ENCODE measurements around the gene CCR9. TPM values are rescaled to one million over a fixed set of nuclear protein-coding genes. Genes with fewer than 3 reads are reported as not detected.

The CCR9 gene
- total and polyA plus RNA-seq, 9 donors: 0.09 TPM; not detected in 8

DNA sequence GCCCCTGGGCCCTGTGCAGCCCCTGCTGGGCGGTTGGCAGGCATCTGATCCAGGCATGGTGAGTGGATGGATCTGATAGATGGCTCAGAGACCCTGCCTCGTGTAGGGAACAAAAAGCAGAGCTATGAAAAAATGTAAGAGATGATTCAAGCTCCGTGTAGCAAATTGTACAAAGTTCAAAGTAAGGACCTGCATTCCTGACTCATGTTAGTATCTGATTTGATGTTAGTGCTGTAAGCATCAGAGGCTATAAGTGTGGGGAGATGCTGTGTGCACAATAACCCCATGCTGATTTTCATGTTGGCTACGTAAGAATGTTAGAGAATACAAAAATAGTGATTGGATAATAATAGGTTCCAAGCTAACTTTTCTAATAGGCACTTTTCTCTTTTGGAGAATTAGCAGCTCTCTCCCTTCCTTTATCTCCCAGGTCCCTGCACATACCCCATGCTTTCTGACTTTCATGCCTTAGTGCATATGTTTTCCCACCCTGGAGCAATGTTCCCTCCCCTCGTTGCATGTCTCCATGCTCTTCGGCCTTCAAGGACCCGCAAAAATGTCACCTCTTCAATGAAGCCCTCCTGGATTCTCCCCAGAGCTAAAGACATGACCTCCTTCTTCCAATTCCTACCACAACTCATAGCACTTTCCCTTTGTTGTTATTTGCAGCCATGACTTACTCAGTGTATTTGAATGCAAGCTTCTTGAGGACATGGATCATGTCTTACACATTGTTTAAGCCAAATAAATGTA, 1.6 kb downstream of the CCR9 start:
- H3K27ac ChIP-seq (ENCODE audit: low read length): no peak overlapping the region
- no peak for DNase-seq
- H3K9me3 ChIP-seq (replicated peaks; ENCODE audit: control insufficient read depth, low read depth, low read length): no peaks in the 10 kb centered on the region
- H3K4me3 ChIP-seq (ENCODE audit: low read length): no peak overlapping the region
- H3K36me3 ChIP-seq (ENCODE audit: control insufficient read depth, insufficient read depth, low read length): no peaks in the 10 kb centered on the region
- H3K4me1 ChIP-seq (ENCODE audit: control insufficient read depth, insufficient read depth, low read length): no peaks in the 10 kb centered on the region
- 71% methylated on average over 6 of the region's 7 CpGs for WGBS (ENCODE audit: insufficient coverage)
- H3K27me3 ChIP-seq (ENCODE audit: control insufficient read depth, insufficient read depth, low read length): peaks cover 3% of the 10 kb centered on the region

DNA sequence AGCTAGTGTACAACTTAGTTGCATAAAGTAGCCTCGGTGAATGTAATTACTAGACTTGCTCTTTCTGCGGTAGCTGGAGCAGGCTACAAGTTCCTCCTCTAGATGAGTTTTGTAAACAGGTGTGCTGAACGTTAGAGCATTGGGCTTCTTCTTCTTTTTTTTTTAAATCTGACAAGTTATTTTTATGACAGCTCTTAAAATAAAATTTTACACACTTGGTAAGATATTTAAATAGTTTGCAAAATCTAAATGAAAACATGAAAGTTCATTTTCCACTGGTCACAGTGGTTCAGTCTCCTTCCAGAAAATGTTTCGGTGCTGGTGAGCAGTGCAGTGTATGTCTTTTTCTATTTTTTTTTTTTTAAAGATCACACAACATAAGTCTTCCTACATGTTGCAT, 3.0 kb downstream of the CCR9 start:
- no peaks in the 10 kb centered on the region for H3K9me3 ChIP-seq (replicated peaks; ENCODE audit: control insufficient read depth, low read depth, low read length)
- H3K4me3 ChIP-seq (ENCODE audit: low read length): no peak overlapping the region
- no peak for DNase-seq
- H3K27me3 ChIP-seq (ENCODE audit: control insufficient read depth, insufficient read depth, low read length): peaks cover 3% of the 10 kb centered on the region
- no peaks in the 10 kb centered on the region for H3K36me3 ChIP-seq (ENCODE audit: control insufficient read depth, insufficient read depth, low read length)
- no peak overlapping the region for H3K27ac ChIP-seq (ENCODE audit: low read length)
- no peaks in the 10 kb centered on the region for H3K4me1 ChIP-seq (ENCODE audit: control insufficient read depth, insufficient read depth, low read length)
- no CpG with 5 or more reads among the region's 4 CpGs for WGBS (ENCODE audit: insufficient coverage)

DNA sequence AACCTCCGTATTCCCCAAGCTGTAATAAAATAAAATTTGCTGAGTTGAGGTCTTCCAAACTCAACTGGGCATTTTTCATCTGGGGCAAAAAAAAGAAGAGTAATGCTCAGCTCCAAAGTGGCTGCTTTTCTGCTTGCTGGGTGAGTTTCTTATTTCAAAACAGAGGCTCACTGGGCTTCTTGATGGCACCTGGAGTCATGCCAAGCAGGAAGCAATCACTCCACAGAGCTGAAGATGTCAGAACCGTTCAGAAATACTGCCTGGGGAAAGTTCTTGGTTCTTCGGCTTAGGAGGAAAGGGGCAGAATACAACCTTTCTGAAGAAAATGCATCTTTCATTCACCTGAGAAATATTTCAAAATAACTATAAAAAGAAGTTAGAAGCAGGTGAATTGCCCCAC, 4.1 kb downstream of the CCR9 start:
- no peaks in the 10 kb centered on the region for H3K4me1 ChIP-seq (ENCODE audit: control insufficient read depth, insufficient read depth, low read length)
- DNase-seq: peak; percentile 37
- WGBS (ENCODE audit: insufficient coverage): no CpG with 5 or more reads among the region's 3 CpGs
- no peak overlapping the region for H3K27ac ChIP-seq (ENCODE audit: low read length)
- no peak overlapping the region for H3K4me3 ChIP-seq (ENCODE audit: low read length)
- no peaks in the 10 kb centered on the region for H3K36me3 ChIP-seq (ENCODE audit: control insufficient read depth, insufficient read depth, low read length)
- peaks cover 3% of the 10 kb centered on the region for H3K27me3 ChIP-seq (ENCODE audit: control insufficient read depth, insufficient read depth, low read length)
- no peaks in the 10 kb centered on the region for H3K9me3 ChIP-seq (replicated peaks; ENCODE audit: control insufficient read depth, low read depth, low read length)

DNA sequence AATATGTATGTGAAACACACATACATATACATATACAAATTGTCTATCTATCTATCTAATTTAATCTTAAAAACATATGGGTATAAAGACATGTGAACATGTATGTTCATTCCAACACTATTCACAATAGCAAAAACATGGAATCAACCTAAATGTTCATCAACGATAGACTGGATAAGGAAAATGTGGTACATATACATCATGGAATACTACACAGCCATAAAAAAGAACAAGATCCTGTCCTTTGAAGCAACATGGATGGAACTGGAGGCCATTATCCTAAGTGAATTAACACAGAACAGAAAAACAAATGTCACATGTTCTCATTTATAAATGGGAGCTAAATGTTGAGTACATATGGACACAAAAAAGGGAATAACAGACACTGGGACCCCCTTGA, 5.8 kb downstream of the CCR9 start:
- no CpG with 5 or more reads among the region's 1 CpG for WGBS (ENCODE audit: insufficient coverage)
- Histone ChIP-seq H3K4me3 (ENCODE audit: low read length) (no peak overlapping the region), H3K27ac (ENCODE audit: low read length) (no peak overlapping the region), H3K27me3 (ENCODE audit: control insufficient read depth, insufficient read depth, low read length) (peaks cover 3% of the 10 kb centered on the region), H3K4me1 (ENCODE audit: control insufficient read depth, insufficient read depth, low read length) (no peaks in the 10 kb centered on the region), H3K9me3 (replicated peaks; ENCODE audit: control insufficient read depth, low read depth, low read length) (no peaks in the 10 kb centered on the region), H3K36me3 (ENCODE audit: control insufficient read depth, insufficient read depth, low read length) (no peaks in the 10 kb centered on the region)
- DNase-seq: no peak

DNA sequence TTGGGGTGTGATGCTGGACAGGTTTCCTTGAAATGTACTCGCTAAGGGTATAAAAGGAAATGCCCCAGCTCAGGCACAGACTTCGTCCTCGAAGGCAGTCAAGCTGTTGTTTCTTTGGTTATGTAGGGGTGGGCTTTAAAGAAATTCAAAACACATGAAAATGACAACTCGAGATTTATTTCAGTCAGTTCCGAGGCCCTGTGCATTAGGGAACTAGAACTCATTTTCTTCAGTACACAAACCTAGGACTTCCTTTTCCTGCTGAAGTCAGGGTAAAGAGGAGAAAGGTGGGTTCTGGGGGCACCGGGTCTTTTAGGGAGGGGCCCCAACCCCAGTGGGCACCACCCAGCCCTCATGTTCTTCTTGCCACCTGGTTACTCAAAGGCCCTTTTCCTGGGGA, 7.7 kb downstream of the CCR9 start:
- H3K4me1 ChIP-seq (ENCODE audit: control insufficient read depth, insufficient read depth, low read length): no peaks in the 10 kb centered on the region
- H3K27ac ChIP-seq (ENCODE audit: low read length): no peak overlapping the region
- H3K4me3 ChIP-seq (ENCODE audit: low read length): no peak overlapping the region
- no peaks in the 10 kb centered on the region for H3K9me3 ChIP-seq (replicated peaks; ENCODE audit: control insufficient read depth, low read depth, low read length)
- 43% methylated on average over 3 of the region's 6 CpGs for WGBS (ENCODE audit: insufficient coverage)
- DNase-seq: no peak
- H3K36me3 ChIP-seq (ENCODE audit: control insufficient read depth, insufficient read depth, low read length): no peaks in the 10 kb centered on the region
- peaks cover 4% of the 10 kb centered on the region for H3K27me3 ChIP-seq (ENCODE audit: control insufficient read depth, insufficient read depth, low read length)

DNA sequence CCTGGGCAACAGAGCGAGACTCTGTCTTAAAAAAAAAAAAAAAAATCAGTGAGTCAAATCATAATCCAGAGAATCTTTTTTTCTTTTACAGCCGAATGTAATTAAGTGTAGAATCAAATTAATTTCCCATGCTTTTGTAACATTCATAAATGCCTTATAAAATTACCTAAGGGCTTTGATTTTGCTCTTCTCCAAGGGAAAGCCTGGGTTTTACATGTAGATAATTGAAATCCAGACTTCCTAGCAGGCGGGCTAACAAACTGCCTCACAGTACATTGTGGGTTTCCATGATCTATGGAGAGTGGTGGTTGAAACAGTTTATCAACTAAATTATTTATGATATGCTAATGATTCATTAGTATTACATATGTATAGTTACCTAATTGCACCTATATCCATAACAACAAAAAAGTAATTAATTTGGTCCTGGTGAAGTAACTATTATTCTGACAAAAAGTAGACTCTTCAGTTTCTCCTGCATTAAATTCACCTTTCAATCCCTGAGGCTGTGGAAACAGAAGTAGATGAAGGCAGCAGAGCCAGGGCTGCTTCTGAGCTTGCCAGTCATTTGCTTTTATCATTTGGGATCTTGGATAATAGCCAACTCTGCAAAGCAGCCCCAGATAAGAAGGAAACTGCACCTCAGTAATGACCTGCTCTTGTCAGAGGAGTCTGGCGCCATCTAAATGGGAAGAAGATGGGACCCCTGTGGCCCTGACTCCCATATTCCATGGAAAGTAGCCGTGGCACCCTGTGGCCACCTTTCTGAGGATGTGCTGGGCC, 9.5 kb downstream of the CCR9 start:
- 42% methylated on average over 2 of the region's 5 CpGs for WGBS (ENCODE audit: insufficient coverage)

DNA sequence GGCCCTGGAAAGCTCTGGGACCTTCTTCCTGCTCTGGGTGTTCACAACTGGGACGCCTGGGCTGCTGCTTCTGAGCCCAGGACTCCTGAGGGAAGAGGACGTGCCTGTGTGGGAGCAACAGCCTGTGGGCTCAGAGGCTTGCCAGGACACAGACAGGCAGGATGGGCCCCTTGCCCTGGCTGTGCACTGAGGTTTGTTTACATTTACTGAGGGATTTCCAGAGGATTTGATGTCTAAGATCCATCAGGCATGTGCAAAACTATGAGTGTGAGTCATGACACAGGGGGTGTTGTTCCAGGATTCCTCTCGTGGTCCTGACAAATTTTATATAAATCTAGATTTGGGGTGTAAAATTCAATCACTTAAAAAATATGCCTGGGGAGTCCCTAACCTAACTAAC, 10.6 kb downstream of the CCR9 start:
- peaks cover 4% of the 10 kb centered on the region for H3K27me3 ChIP-seq (ENCODE audit: control insufficient read depth, insufficient read depth, low read length)
- H3K4me3 ChIP-seq (ENCODE audit: low read length): no peak overlapping the region
- WGBS (ENCODE audit: insufficient coverage): 50% methylated on average over 2 of the region's 3 CpGs
- DNase-seq: no peak
- no peaks in the 10 kb centered on the region for H3K36me3 ChIP-seq (ENCODE audit: control insufficient read depth, insufficient read depth, low read length)
- no peak overlapping the region for H3K27ac ChIP-seq (ENCODE audit: low read length)
- no peaks in the 10 kb centered on the region for H3K9me3 ChIP-seq (replicated peaks; ENCODE audit: control insufficient read depth, low read depth, low read length)
- no peaks in the 10 kb centered on the region for H3K4me1 ChIP-seq (ENCODE audit: control insufficient read depth, insufficient read depth, low read length)

More for the DNA sequence above, 9.5 kb downstream of the CCR9 start:
- Histone ChIP-seq H3K9me3 (replicated peaks; ENCODE audit: control insufficient read depth, low read depth, low read length) (no peaks in the 10 kb centered on the region), H3K36me3 (ENCODE audit: control insufficient read depth, insufficient read depth, low read length) (no peaks in the 10 kb centered on the region), H3K27me3 (ENCODE audit: control insufficient read depth, insufficient read depth, low read length) (peaks cover 4% of the 10 kb centered on the region), H3K27ac (ENCODE audit: low read length) (no peak overlapping the region), H3K4me3 (ENCODE audit: low read length) (no peak overlapping the region), H3K4me1 (ENCODE audit: control insufficient read depth, insufficient read depth, low read length) (no peaks in the 10 kb centered on the region)
- DNase-seq: no peak

DNA sequence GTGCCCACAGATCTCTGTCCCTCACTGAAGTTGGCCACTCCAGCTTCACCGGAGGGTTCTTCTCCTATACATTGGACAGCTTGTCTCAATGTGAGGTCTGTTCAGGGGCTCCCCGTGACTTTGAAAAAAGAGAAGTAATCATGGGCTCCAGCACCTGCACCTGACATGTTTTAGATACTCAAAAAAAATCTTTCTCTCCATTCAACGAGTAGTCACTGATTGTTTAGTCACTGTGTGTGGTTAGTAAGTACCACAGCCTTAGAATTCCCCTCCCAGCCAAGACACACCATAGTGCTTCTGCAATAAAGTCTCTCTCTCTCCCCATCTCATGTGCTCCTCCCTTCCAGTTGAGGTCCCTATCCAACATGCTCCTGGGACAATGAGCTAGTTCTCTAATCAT, 18.6 kb downstream of the CCR9 start:
- no peak overlapping the region for H3K27ac ChIP-seq (ENCODE audit: low read length)
- no peak for DNase-seq
- peaks cover 12% of the 10 kb centered on the region for H3K4me1 ChIP-seq (ENCODE audit: control insufficient read depth, insufficient read depth, low read length)
- WGBS (ENCODE audit: insufficient coverage): 100% methylated on average over 1 of the region's 3 CpGs
- H3K36me3 ChIP-seq (ENCODE audit: control insufficient read depth, insufficient read depth, low read length): no peaks in the 10 kb centered on the region
- no peak overlapping the region for H3K4me3 ChIP-seq (ENCODE audit: low read length)
- no peaks in the 10 kb centered on the region for H3K27me3 ChIP-seq (ENCODE audit: control insufficient read depth, insufficient read depth, low read length)
- no peaks in the 10 kb centered on the region for H3K9me3 ChIP-seq (replicated peaks; ENCODE audit: control insufficient read depth, low read depth, low read length)

DNA sequence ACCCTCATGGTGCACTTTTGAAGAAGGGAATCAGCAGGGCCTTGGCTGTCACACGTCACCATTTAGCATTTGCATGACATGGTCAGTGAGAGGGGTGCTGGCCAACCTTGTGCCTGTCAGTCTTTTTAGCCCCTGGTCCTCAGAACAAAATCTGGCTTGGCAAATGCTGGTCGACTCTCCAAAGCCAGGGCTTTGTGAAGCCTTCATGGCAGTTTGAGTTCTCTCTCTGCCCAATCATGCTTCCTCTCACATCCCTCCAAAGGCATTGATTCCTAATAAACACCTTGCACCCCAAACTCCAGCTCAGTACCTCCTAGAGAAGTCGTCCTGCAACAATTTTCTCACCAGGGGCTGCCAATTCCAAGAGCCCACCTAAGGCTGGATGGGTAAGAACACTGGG, 19.4 kb downstream of the CCR9 start:
- Histone ChIP-seq H3K4me3 (ENCODE audit: low read length) (no peak overlapping the region), H3K27ac (ENCODE audit: low read length) (no peak overlapping the region), H3K36me3 (ENCODE audit: control insufficient read depth, insufficient read depth, low read length) (no peaks in the 10 kb centered on the region), H3K4me1 (ENCODE audit: control insufficient read depth, insufficient read depth, low read length) (peaks cover 12% of the 10 kb centered on the region), H3K9me3 (replicated peaks; ENCODE audit: control insufficient read depth, low read depth, low read length) (no peaks in the 10 kb centered on the region), H3K27me3 (ENCODE audit: control insufficient read depth, insufficient read depth, low read length) (no peaks in the 10 kb centered on the region)
- DNase-seq: no peak
- WGBS (ENCODE audit: insufficient coverage): 78% methylated on average over 2 of the region's 3 CpGs

DNA sequence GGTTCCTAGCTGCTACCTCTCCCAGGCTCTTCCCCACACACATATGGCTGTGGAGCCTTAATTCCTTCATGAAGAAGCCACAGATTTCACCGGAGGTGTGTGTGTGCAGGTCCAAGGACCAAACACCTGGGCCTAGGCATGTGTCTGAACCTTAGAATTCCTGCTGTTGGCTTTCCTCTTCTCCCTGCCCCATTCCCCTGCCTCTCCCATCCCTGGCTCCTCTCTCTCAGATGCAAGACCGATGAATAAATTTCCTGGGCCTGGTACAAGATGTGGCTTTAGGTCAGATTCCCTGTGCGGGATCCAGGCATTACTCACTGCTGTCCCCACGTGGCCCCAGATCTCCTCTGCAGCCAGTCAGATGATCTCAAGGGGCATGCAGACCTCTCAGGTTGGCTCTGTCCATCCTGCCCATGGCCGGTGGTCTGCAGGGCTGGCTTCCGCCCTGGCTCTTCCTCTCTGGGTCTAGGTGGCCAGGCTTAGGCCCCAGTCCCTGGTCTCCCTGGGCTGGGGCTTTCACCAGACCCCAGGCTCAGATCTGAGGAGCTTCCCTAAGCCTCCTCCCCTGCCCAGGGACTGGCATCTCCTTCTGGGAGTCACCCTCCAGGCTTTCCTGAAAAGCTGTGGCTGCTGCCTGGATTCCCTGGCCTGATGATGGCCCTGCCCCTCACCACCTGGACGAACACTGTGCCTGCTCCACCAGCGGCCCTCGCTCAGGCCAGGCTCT, 20.5 kb downstream of the CCR9 start:
- Histone ChIP-seq H3K27ac (ENCODE audit: low read length) (no peak overlapping the region), H3K4me3 (ENCODE audit: low read length) (no peak overlapping the region), H3K27me3 (ENCODE audit: control insufficient read depth, insufficient read depth, low read length) (no peaks in the 10 kb centered on the region), H3K36me3 (ENCODE audit: control insufficient read depth, insufficient read depth, low read length) (no peaks in the 10 kb centered on the region), H3K4me1 (ENCODE audit: control insufficient read depth, insufficient read depth, low read length) (peaks cover 12% of the 10 kb centered on the region), H3K9me3 (replicated peaks; ENCODE audit: control insufficient read depth, low read depth, low read length) (no peaks in the 10 kb centered on the region)
- DNase-seq: peak; percentile 7
- WGBS (ENCODE audit: insufficient coverage): 66% methylated on average over 9 of the region's 9 CpGs

Measured in muscle of leg (tissue), 11 donors.